ENCODE results near the gene PTPRN2. TPM values are rescaled to one million over a fixed set of nuclear protein-coding genes. Genes with fewer than 3 reads are reported as not detected.

PTPRN2 gene
- total RNA-seq, 1 donor from 2014 or later: 2.4 TPM

- Histone ChIP-seq H3K27me3 (ENCODE audit: control insufficient read depth, insufficient read depth, low read length) (no peaks in the 10 kb centered on the region), H3K4me3 (ENCODE audit: low read depth, low read length) (no peak overlapping the region), H3K36me3 (ENCODE audit: control insufficient read depth, insufficient read depth, low read length) (no peaks in the 10 kb centered on the region)
- DNase-seq (ENCODE audit: low read depth): no peak
- no peak for TF ChIP-seq CTCF (IDR thresholded peaks at IDR 0.05; ENCODE audit: insufficient read depth, low read length, poor library complexity, severe bottlenecking)
These were observed 139.1 kb downstream of the PTPRN2 start for GRCh38 chr7:158448430-158449100.

GRCh38 chr7:158447506-158448171 is 140.0 kb downstream of the PTPRN2 start:
- H3K4me3 ChIP-seq (ENCODE audit: low read depth, low read length): no peak overlapping the region
- no peaks in the 10 kb centered on the region for H3K36me3 ChIP-seq (ENCODE audit: control insufficient read depth, insufficient read depth, low read length)
- no peak for DNase-seq (ENCODE audit: low read depth)
- H3K27me3 ChIP-seq (ENCODE audit: control insufficient read depth, insufficient read depth, low read length): no peaks in the 10 kb centered on the region
- TF ChIP-seq CTCF (IDR thresholded peaks at IDR 0.05; ENCODE audit: insufficient read depth, low read length, poor library complexity, severe bottlenecking): no peak

- Histone ChIP-seq H3K4me3 (ENCODE audit: low read depth, low read length) (no peak overlapping the region), H3K36me3 (ENCODE audit: control insufficient read depth, insufficient read depth, low read length) (no peaks in the 10 kb centered on the region), H3K27me3 (ENCODE audit: control insufficient read depth, insufficient read depth, low read length) (no peaks in the 10 kb centered on the region)
- no peak for TF ChIP-seq CTCF (IDR thresholded peaks at IDR 0.05; ENCODE audit: insufficient read depth, low read length, poor library complexity, severe bottlenecking)
- no peak for DNase-seq (ENCODE audit: low read depth)
These were observed 140.5 kb downstream of the PTPRN2 start for GRCh38 chr7:158447151-158447505.

- DNase-seq (ENCODE audit: low read depth): no peak
- no peak for TF ChIP-seq CTCF (IDR thresholded peaks at IDR 0.05; ENCODE audit: insufficient read depth, low read length, poor library complexity, severe bottlenecking)
These were observed 140.9 kb downstream of the PTPRN2 start for GRCh38 chr7:158446706-158447105.

GRCh38 chr7:158446281-158446680 is 141.3 kb downstream of the PTPRN2 start:
- Histone ChIP-seq H3K36me3 (ENCODE audit: control insufficient read depth, insufficient read depth, low read length) (no peaks in the 10 kb centered on the region), H3K4me3 (ENCODE audit: low read depth, low read length) (no peak overlapping the region), H3K27me3 (ENCODE audit: control insufficient read depth, insufficient read depth, low read length) (no peaks in the 10 kb centered on the region)
- TF ChIP-seq CTCF (IDR thresholded peaks at IDR 0.05; ENCODE audit: insufficient read depth, low read length, poor library complexity, severe bottlenecking): no peak
- no peak for DNase-seq (ENCODE audit: low read depth)

More at GRCh38 chr7:158446706-158447105, 140.9 kb downstream of the PTPRN2 start:
- Histone ChIP-seq H3K4me3 (ENCODE audit: low read depth, low read length) (no peak overlapping the region), H3K27me3 (ENCODE audit: control insufficient read depth, insufficient read depth, low read length) (no peaks in the 10 kb centered on the region), H3K36me3 (ENCODE audit: control insufficient read depth, insufficient read depth, low read length) (no peaks in the 10 kb centered on the region)

All from kidney epithelial cell (primary cell).